T follicular helper cell (primary cell): ENCODE measurements around the gene DLGAP5.

Source experiments
- DNase-seq: peaks from one replicate; pipeline ENCODE4 v3.0.0-alpha.2; 2020; ENCODE audit warnings: low read depth

DLGAP5 gene

DNA sequence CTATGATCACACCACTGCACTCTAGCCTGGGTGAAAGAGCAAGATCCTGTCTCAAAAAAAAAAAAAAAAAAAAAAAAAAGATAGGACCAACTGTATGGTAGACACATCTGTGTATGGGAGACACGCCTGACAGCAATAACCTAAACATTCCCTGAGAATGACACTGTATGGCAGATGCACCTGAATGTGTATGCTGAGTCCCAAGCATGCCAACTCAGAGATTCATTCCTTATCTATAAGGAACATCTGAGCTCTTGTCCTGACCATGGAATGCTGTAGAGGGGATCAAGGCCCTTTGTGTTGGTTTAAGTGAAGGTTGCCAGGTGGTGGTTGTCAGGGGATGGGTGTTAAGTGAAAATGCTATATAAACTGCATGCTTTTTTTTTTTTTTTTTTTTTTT lies 81.5 kb downstream of the DLGAP5 start:
- no peak for DNase-seq

DNA sequence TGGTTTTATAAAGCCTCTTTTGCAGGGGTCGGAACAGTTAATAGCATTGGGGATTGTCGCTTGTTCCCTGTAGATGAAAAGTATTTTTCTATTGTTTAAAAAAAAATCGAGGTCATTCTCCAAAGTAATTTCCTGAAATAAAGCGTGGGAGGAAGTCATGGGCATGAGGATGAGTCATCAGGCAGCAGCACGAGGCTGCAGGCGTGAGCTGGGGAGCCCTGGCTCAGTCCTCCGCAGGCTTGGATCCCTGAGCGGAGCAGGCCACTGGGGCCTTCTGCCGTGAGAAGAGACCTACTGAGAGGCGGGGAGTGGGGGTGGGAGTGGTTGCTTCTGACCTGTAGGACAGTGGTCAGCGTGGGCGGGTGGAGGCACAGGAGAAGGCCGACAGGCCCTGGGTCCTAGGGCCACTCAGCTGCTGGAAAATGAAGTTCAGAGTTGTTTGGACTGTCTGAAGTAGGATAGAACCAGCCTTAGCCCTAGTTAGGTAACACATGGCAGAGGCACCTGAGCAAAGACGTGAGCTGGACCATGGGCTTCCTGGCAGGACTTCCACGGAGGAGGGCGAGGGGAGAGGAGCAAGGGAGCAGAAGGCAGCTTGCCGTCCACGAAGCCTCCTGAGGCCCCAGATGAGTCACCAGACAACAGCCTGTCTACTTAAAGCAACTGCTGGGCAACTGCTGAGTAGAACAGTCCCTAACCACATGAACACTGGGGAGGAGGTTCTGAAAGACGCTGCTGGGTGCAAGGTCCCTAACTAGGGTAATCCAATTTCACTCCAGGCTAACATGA lies 83.4 kb downstream of the DLGAP5 start:
- DNase-seq, result no peak

- no peak for DNase-seq
These were observed 85.4 kb downstream of the DLGAP5 start for GRCh38 chr14:55105991-55106390.

- DNase-seq, result no peak
These were observed 87.1 kb downstream of the DLGAP5 start for GRCh38 chr14:55103971-55104954.

- peak; percentile 18 for DNase-seq
These were observed 88.3 kb downstream of the DLGAP5 start for GRCh38 chr14:55103005-55103640.

GRCh38 chr14:55102141-55102621 lies 89.2 kb downstream of the DLGAP5 start:
- no peak for DNase-seq

- no peak for DNase-seq
These were observed 89.7 kb downstream of the DLGAP5 start for GRCh38 chr14:55101698-55102097.

DNA sequence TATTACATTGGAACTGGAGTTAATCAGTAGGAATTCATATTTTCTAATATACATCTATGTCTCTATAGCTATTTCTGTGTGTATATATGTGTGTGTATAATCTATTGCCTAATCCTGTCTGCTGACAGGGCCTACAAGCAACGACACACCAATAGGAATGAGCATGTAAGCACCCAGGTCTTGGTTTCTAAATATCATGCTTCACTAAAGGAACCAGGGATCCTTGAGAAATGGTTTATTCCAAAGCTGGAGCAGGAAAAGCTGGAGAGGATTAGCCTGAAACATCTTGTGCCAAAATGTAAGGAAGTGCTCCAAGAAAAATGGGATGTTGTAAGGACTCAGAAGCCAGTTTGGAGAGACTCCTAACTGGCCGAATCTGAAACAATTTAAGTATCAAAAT lies 91.6 kb downstream of the DLGAP5 start:
- DNase-seq, result no peak

- DNase-seq, result no peak
These were observed 92.9 kb downstream of the DLGAP5 start for GRCh38 chr14:55098561-55098898.
